Astrocyte (in vitro differentiated cells and primary cell): ENCODE data around the gene ME3.

Source experiments
- EZH2 ChIP-seq: IDR thresholded peaks from 2 replicates; pipeline ENCODE4 v1.6.1; 2012; ENCODE audit warnings: mild to moderate bottlenecking, low read length, inconsistent platforms; ENCODE audit not compliant: insufficient read depth
- TF ChIP-seq, protein P1 (sequence below): IDR thresholded peaks from 2 replicates; pipeline ENCODE4 v1.5.1; 2011; ENCODE audit warnings: low read depth, mild to moderate bottlenecking, inconsistent platforms, low read length, moderate library complexity; ENCODE audit not compliant: insufficient read depth

DNA sequence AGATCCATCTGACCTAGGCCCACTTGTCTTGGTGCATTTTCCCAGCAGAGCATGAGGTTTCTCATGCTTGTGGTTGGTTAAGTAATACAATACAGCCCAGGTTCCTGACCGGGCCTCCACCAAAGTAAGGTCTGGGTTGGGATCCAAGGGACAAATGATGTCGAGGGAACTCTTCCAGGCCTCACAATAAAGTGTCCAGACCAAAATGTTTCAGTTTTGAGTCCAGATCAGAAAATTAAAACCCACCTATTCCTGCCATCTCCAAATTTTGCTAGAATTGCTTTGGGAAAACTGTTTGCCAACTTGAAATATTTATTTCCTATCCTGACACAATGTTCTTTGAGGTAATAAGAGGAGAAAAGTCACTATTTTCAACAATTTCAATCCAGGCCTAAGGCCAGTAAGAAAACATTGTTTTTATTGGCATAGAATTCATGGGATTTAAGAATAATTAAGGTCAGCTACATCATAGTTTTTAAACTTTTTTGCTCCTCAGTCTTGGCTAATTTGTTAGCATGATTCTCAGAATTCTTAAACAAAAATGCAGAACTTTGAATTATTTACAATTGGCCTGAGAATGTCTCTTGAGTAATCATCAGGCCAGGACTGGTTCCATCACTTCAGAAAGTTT lies 51.4 kb downstream of the ME3 start:
- TF ChIP-seq, protein P1, sequence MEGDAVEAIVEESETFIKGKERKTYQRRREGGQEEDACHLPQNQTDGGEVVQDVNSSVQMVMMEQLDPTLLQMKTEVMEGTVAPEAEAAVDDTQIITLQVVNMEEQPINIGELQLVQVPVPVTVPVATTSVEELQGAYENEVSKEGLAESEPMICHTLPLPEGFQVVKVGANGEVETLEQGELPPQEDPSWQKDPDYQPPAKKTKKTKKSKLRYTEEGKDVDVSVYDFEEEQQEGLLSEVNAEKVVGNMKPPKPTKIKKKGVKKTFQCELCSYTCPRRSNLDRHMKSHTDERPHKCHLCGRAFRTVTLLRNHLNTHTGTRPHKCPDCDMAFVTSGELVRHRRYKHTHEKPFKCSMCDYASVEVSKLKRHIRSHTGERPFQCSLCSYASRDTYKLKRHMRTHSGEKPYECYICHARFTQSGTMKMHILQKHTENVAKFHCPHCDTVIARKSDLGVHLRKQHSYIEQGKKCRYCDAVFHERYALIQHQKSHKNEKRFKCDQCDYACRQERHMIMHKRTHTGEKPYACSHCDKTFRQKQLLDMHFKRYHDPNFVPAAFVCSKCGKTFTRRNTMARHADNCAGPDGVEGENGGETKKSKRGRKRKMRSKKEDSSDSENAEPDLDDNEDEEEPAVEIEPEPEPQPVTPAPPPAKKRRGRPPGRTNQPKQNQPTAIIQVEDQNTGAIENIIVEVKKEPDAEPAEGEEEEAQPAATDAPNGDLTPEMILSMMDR, result no peak
- no peak for TF ChIP-seq EZH2
